ENCODE results near the gene CASKIN1. TPM values are rescaled to one million over a fixed set of nuclear protein-coding genes. Genes with fewer than 3 reads are reported as not detected.

The CASKIN1 gene
- total and polyA plus RNA-seq, 2 experiments from 2014 or later, result 1.0 to 6.2 TPM

DNA sequence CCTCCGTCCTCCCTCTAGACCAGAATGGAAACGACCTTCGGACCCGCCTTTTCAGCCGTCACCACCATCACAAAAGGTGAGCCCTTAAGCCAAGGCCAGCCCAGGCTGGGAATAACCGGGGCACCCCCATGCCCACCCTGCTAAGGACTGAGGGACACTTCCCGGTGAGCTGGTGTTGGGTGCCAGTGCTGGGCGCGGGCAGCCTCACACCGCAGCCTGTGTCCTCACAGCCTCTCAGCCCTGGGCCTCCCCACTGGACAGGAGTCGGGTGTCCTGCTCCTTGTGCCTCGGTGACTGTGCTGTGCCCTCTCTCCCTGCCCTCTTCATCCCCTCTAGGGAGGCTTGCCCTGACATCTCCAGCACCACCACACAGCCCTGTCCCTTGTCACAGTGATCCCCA, 30.5 kb downstream of the CASKIN1 start:
- H3K27me3 ChIP-seq (ENCODE audit: insufficient read depth), result no peaks in the 10 kb centered on the region
- ATAC-seq, result no peak
- H4K20me1 ChIP-seq (replicated peaks; ENCODE audit: insufficient read depth), result no peaks in the 10 kb centered on the region; the same call in none of the 2 replicates
- H3K4me1 ChIP-seq (ENCODE audit: insufficient read depth), result no peaks in the 10 kb centered on the region; the same call in 1 of the 2 replicates
- H2AFZ ChIP-seq, result no peak overlapping the region
- H3K27ac ChIP-seq (ENCODE audit: low read depth), result no peak overlapping the region
- H3K79me2 ChIP-seq (replicated peaks; ENCODE audit: insufficient read depth), result peaks cover 23% of the 10 kb centered on the region
- DNase-seq (ENCODE audit: low spot score), result no peak
- Mint-ChIP-seq H3K4me1 (peaks cover 2% of the 10 kb centered on the region; the same call in 2 of the 3 replicates), H3K4me3 (no peak overlapping the region; the same call in 2 of the 3 replicates), H3K36me3 (ENCODE audit: low read depth) (peaks cover 34% of the 10 kb centered on the region), H3K9me3 (no peaks in the 10 kb centered on the region; the same call in 2 of the 3 replicates), H3K27ac (no peak overlapping the region), H3K27me3 (ENCODE audit: insufficient read depth, low read depth, poor library complexity) (peaks cover 16% of the 10 kb centered on the region)
- peaks cover 4% of the 10 kb centered on the region; the same call in 1 of the 2 replicates for H3K36me3 ChIP-seq (ENCODE audit: insufficient read depth)
- no peak overlapping the region for H3K4me3 ChIP-seq
- H3F3A ChIP-seq (replicated peaks; ENCODE audit: low read depth), result peaks cover 13% of the 10 kb centered on the region; the same call in 1 of the 2 replicates
- no peaks in the 10 kb centered on the region for H3K9me2 ChIP-seq (ENCODE audit: insufficient read depth)
- TF ChIP-seq EZH2phosphoT487 (IDR thresholded peaks at IDR 0.05; ENCODE audit: unreplicated experiment) (no peak), STAT1 (IDR thresholded peaks at IDR 0.05; ENCODE audit: unreplicated experiment) (no peak), JUNB (IDR thresholded peaks at IDR 0.05; ENCODE audit: unreplicated experiment) (no peak), EZH2 (IDR thresholded peaks at IDR 0.05; ENCODE audit: low read depth, unreplicated experiment) (no peak), POLR2AphosphoS5 (IDR thresholded peaks at IDR 0.05; ENCODE audit: low read depth) (no peak), NANOG (IDR thresholded peaks at IDR 0.05; ENCODE audit: borderline replicate concordance) (no peak), CREB1 (CRISPR knock-in tag; IDR thresholded peaks at IDR 0.05; ENCODE audit: low read depth) (no peak), ZNF331 (CRISPR knock-in tag; IDR thresholded peaks at IDR 0.05; ENCODE audit: low read depth) (no peak), ZNF114 (CRISPR knock-in tag; IDR thresholded peaks at IDR 0.05) (no peak)
- TF ChIP-seq, protein P1, sequence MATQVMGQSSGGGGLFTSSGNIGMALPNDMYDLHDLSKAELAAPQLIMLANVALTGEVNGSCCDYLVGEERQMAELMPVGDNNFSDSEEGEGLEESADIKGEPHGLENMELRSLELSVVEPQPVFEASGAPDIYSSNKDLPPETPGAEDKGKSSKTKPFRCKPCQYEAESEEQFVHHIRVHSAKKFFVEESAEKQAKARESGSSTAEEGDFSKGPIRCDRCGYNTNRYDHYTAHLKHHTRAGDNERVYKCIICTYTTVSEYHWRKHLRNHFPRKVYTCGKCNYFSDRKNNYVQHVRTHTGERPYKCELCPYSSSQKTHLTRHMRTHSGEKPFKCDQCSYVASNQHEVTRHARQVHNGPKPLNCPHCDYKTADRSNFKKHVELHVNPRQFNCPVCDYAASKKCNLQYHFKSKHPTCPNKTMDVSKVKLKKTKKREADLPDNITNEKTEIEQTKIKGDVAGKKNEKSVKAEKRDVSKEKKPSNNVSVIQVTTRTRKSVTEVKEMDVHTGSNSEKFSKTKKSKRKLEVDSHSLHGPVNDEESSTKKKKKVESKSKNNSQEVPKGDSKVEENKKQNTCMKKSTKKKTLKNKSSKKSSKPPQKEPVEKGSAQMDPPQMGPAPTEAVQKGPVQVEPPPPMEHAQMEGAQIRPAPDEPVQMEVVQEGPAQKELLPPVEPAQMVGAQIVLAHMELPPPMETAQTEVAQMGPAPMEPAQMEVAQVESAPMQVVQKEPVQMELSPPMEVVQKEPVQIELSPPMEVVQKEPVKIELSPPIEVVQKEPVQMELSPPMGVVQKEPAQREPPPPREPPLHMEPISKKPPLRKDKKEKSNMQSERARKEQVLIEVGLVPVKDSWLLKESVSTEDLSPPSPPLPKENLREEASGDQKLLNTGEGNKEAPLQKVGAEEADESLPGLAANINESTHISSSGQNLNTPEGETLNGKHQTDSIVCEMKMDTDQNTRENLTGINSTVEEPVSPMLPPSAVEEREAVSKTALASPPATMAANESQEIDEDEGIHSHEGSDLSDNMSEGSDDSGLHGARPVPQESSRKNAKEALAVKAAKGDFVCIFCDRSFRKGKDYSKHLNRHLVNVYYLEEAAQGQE (IDR thresholded peaks at IDR 0.05; ENCODE audit: unreplicated experiment), result no peak
- TF ChIP-seq, protein P2, sequence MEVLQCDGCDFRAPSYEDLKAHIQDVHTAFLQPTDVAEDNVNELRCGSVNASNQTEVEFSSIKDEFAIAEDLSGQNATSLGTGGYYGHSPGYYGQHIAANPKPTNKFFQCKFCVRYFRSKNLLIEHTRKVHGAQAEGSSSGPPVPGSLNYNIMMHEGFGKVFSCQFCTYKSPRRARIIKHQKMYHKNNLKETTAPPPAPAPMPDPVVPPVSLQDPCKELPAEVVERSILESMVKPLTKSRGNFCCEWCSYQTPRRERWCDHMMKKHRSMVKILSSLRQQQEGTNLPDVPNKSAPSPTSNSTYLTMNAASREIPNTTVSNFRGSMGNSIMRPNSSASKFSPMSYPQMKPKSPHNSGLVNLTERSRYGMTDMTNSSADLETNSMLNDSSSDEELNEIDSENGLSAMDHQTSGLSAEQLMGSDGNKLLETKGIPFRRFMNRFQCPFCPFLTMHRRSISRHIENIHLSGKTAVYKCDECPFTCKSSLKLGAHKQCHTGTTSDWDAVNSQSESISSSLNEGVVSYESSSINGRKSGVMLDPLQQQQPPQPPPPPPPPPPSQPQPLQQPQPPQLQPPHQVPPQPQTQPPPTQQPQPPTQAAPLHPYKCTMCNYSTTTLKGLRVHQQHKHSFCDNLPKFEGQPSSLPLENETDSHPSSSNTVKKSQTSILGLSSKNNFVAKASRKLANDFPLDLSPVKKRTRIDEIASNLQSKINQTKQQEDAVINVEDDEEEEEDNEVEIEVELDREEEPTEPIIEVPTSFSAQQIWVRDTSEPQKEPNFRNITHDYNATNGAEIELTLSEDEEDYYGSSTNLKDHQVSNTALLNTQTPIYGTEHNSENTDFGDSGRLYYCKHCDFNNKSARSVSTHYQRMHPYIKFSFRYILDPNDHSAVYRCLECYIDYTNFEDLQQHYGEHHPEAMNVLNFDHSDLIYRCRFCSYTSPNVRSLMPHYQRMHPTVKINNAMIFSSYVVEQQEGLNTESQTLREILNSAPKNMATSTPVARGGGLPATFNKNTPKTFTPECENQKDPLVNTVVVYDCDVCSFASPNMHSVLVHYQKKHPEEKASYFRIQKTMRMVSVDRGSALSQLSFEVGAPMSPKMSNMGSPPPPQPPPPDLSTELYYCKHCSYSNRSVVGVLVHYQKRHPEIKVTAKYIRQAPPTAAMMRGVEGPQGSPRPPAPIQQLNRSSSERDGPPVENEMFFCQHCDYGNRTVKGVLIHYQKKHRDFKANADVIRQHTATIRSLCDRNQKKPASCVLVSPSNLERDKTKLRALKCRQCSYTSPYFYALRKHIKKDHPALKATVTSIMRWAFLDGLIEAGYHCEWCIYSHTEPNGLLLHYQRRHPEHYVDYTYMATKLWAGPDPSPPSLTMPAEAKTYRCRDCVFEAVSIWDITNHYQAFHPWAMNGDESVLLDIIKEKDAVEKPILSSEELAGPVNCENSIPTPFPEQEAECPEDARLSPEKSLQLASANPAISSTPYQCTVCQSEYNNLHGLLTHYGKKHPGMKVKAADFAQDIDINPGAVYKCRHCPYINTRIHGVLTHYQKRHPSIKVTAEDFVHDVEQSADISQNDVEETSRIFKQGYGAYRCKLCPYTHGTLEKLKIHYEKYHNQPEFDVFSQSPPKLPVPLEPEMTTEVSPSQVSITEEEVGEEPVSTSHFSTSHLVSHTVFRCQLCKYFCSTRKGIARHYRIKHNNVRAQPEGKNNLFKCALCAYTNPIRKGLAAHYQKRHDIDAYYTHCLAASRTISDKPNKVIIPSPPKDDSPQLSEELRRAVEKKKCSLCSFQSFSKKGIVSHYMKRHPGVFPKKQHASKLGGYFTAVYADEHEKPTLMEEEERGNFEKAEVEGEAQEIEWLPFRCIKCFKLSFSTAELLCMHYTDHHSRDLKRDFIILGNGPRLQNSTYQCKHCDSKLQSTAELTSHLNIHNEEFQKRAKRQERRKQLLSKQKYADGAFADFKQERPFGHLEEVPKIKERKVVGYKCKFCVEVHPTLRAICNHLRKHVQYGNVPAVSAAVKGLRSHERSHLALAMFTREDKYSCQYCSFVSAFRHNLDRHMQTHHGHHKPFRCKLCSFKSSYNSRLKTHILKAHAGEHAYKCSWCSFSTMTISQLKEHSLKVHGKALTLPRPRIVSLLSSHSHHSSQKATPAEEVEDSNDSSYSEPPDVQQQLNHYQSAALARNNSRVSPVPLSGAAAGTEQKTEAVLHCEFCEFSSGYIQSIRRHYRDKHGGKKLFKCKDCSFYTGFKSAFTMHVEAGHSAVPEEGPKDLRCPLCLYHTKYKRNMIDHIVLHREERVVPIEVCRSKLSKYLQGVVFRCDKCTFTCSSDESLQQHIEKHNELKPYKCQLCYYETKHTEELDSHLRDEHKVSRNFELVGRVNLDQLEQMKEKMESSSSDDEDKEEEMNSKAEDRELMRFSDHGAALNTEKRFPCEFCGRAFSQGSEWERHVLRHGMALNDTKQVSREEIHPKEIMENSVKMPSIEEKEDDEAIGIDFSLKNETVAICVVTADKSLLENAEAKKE (CRISPR knock-in tag; IDR thresholded peaks at IDR 0.05), result no peak
- TF ChIP-seq, protein P3, sequence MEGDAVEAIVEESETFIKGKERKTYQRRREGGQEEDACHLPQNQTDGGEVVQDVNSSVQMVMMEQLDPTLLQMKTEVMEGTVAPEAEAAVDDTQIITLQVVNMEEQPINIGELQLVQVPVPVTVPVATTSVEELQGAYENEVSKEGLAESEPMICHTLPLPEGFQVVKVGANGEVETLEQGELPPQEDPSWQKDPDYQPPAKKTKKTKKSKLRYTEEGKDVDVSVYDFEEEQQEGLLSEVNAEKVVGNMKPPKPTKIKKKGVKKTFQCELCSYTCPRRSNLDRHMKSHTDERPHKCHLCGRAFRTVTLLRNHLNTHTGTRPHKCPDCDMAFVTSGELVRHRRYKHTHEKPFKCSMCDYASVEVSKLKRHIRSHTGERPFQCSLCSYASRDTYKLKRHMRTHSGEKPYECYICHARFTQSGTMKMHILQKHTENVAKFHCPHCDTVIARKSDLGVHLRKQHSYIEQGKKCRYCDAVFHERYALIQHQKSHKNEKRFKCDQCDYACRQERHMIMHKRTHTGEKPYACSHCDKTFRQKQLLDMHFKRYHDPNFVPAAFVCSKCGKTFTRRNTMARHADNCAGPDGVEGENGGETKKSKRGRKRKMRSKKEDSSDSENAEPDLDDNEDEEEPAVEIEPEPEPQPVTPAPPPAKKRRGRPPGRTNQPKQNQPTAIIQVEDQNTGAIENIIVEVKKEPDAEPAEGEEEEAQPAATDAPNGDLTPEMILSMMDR (conservative IDR thresholded peaks at IDR 0.05; ENCODE audit: low read depth in 2 of 2), result no peak
- TF ChIP-seq, protein P4, sequence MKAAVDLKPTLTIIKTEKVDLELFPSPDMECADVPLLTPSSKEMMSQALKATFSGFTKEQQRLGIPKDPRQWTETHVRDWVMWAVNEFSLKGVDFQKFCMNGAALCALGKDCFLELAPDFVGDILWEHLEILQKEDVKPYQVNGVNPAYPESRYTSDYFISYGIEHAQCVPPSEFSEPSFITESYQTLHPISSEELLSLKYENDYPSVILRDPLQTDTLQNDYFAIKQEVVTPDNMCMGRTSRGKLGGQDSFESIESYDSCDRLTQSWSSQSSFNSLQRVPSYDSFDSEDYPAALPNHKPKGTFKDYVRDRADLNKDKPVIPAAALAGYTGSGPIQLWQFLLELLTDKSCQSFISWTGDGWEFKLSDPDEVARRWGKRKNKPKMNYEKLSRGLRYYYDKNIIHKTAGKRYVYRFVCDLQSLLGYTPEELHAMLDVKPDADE (IDR thresholded peaks at IDR 0.05), result no peak
- H3K4me2 ChIP-seq, result no peak overlapping the region

All from GM23338 (cell line).